Measurements from ENCODE around the gene ACTN1. TPM values are rescaled to one million over a fixed set of nuclear protein-coding genes. Genes with fewer than 3 reads are reported as not detected.
A peak's percentile ranks its signal among the peaks of the same experiment; 100 is the strongest.

The ACTN1 gene
- total RNA-seq, 1 donor: 1,023 TPM

- no peak overlapping the region for H3K4me3 ChIP-seq (ENCODE audit: low read depth, low read length)
- DNase-seq (ENCODE audit: low read depth): no peak
- TF ChIP-seq, protein P1, sequence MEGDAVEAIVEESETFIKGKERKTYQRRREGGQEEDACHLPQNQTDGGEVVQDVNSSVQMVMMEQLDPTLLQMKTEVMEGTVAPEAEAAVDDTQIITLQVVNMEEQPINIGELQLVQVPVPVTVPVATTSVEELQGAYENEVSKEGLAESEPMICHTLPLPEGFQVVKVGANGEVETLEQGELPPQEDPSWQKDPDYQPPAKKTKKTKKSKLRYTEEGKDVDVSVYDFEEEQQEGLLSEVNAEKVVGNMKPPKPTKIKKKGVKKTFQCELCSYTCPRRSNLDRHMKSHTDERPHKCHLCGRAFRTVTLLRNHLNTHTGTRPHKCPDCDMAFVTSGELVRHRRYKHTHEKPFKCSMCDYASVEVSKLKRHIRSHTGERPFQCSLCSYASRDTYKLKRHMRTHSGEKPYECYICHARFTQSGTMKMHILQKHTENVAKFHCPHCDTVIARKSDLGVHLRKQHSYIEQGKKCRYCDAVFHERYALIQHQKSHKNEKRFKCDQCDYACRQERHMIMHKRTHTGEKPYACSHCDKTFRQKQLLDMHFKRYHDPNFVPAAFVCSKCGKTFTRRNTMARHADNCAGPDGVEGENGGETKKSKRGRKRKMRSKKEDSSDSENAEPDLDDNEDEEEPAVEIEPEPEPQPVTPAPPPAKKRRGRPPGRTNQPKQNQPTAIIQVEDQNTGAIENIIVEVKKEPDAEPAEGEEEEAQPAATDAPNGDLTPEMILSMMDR (IDR thresholded peaks at IDR 0.05; ENCODE audit: insufficient read depth, low read depth, low read length): no peak
These were observed 24.5 kb upstream of the ACTN1 start for GRCh38 chr14:69003626-69004025.

GRCh38 chr14:69002069-69002468 lies 23.0 kb upstream of the ACTN1 start:
- peak; percentile 56 for DNase-seq (ENCODE audit: low read depth)
- TF ChIP-seq, protein P1 (IDR thresholded peaks at IDR 0.05; ENCODE audit: insufficient read depth, low read depth, low read length): peak; percentile 36

DNA sequence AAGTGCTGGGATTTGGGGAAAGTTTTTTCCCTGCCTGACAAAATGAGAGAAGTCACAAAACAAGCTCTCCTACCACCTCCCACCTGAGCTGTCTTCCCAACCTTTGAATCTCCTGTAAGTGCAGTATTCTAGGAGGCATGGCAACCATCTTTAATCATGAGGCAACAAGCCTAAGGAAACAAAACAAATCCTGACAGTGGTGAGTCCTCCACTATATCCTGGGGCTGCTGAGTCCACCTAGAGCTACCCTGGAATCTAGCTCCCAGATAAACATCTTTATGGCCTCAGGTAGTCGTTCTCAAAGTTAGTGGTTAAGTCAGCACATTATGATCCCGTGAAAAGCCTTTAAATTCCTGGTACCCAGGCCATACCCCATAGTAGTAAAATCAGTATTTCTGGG lies 22.3 kb upstream of the ACTN1 start:
- DNase-seq (ENCODE audit: low read depth): no peak
- TF ChIP-seq, protein P1 (IDR thresholded peaks at IDR 0.05; ENCODE audit: insufficient read depth, low read depth, low read length): no peak
- H3K4me3 ChIP-seq (ENCODE audit: low read depth, low read length): no peak overlapping the region

More at GRCh38 chr14:69002069-69002468, 23.0 kb upstream of the ACTN1 start:
- no peak overlapping the region for H3K4me3 ChIP-seq (ENCODE audit: low read depth, low read length)

- TF ChIP-seq, protein P1 (IDR thresholded peaks at IDR 0.05; ENCODE audit: insufficient read depth, low read depth, low read length): no peak
- DNase-seq (ENCODE audit: low read depth): no peak
- H3K4me3 ChIP-seq (ENCODE audit: low read depth, low read length): no peak overlapping the region
These were observed 19.0 kb upstream of the ACTN1 start for GRCh38 chr14:68998062-68998461.

DNA sequence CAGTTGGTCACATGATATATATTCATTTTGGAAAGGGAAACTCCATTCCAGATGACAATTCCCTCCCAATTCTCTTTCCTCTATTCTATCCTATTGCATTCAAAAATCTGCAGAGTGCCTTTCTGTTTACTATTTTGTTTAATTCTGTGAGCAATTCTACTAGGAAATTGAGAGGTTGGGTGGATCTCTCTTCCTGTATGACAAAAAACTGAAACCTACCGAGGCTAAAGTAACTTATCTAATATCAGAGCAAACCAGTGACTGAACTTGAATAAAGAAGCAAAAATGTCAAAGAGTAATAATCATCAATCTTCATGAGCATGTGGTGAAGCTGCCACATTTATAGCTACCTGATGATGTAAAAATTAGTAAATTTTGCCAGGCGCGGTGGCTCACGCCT lies 16.6 kb upstream of the ACTN1 start:
- DNase-seq (ENCODE audit: low read depth): no peak

DNA sequence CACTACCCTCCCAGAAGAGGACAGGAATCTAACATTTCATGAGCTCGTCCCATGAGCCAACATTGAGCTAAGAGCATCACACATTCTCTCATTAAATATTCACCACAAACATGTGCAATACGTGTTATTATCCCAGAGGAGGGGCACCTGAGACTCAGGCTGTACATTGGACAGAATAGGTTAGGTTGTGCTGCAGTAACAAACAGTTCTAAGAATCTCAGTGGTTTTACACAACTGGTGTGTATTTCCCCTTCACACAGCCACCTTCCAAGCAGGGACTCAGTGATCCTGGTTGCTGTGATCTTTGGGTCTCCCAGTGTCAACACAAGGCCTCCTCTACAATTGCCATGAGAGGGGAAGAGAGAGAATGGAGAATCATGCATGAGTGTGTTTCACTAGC lies 15.0 kb upstream of the ACTN1 start:
- TF ChIP-seq, protein P1 (IDR thresholded peaks at IDR 0.05; ENCODE audit: insufficient read depth, low read depth, low read length): no peak
- no peak overlapping the region for H3K4me3 ChIP-seq (ENCODE audit: low read depth, low read length)

More for the DNA sequence above, 16.6 kb upstream of the ACTN1 start:
- TF ChIP-seq, protein P1 (IDR thresholded peaks at IDR 0.05; ENCODE audit: insufficient read depth, low read depth, low read length): no peak
- H3K4me3 ChIP-seq (ENCODE audit: low read depth, low read length): no peak overlapping the region

GRCh38 chr14:68987653-68988036 lies 8.5 kb upstream of the ACTN1 start:
- TF ChIP-seq, protein P1 (IDR thresholded peaks at IDR 0.05; ENCODE audit: insufficient read depth, low read depth, low read length): no peak
- DNase-seq (ENCODE audit: low read depth): no peak
- H3K4me3 ChIP-seq (ENCODE audit: low read depth, low read length): no peak overlapping the region

More for the DNA sequence above, 15.0 kb upstream of the ACTN1 start:
- no peak for DNase-seq (ENCODE audit: low read depth)
